ENCODE measurements around the gene MRPL53. TPM values are rescaled to one million over a fixed set of nuclear protein-coding genes. Genes with fewer than 3 reads are reported as not detected.

The MRPL53 gene
- total and polyA plus RNA-seq, 4 donors = 12.6 to 72.5 (median 36.1) TPM

GRCh38 chr2:74440378-74441169 is 31.9 kb downstream of the MRPL53 start (continued):
- peak; percentile 39 for TF ChIP-seq CTCF (IDR thresholded peaks at IDR 0.05; ENCODE audit: low read depth, low read length, missing input control)
- TF ChIP-seq HNF4G (IDR thresholded peaks at IDR 0.05) = no peak

GRCh38 chr2:74439803-74440377 is 32.6 kb downstream of the MRPL53 start:
- 19% methylated on average over 14 of the region's 14 CpGs for WGBS

More at GRCh38 chr2:74439803-74440377, 32.6 kb downstream of the MRPL53 start:
- H3K4me1 ChIP-seq (ENCODE audit: control insufficient read depth in 4 of 4, insufficient read depth in 4 of 4, low read length in 3 of 4) = peaks cover 19 to 57% (median 49%) of the 10 kb centered on the region in 4 donors
- peak overlapping the region; percentile 33 to 95 for H3K27ac ChIP-seq (ENCODE audit: low read depth in 1 of 2, low read length in 2 of 2)
- TF ChIP-seq ZBTB33 (IDR thresholded peaks at IDR 0.05) = no peak
- TF ChIP-seq TAF1 (conservative IDR thresholded peaks at IDR 0.05) = no peak
- TF ChIP-seq HNF4G (IDR thresholded peaks at IDR 0.05) = no peak
- TF ChIP-seq CTCF (IDR thresholded peaks at IDR 0.05; ENCODE audit: low read depth, low read length, missing input control) = no peak
- no peak for TF ChIP-seq ATF3 (IDR thresholded peaks at IDR 0.05)
- no peak for TF ChIP-seq RXRA (IDR thresholded peaks at IDR 0.05)
- TF ChIP-seq EGR1 (IDR thresholded peaks at IDR 0.05; ENCODE audit: low read depth in 2 of 2) = no peak
- no peak for TF ChIP-seq FOXA1 (IDR thresholded peaks at IDR 0.05)
- no peak for TF ChIP-seq YY1 (IDR thresholded peaks at IDR 0.05)
- TF ChIP-seq RAD21 (IDR thresholded peaks at IDR 0.05) = peak in 1 of 2 donors; percentile 22
- peak; percentile 3 for TF ChIP-seq REST (IDR thresholded peaks at IDR 0.05)
- TF ChIP-seq JUND (IDR thresholded peaks at IDR 0.05) = no peak
- TF ChIP-seq SP1 (IDR thresholded peaks at IDR 0.05) = no peak
- TF ChIP-seq GABPA (IDR thresholded peaks at IDR 0.05 in 1 of 2, conservative IDR thresholded peaks at IDR 0.05 in 1 of 2) = no peak
- TF ChIP-seq NR2F2 (IDR thresholded peaks at IDR 0.05) = peak; percentile 24
- TF ChIP-seq FOXA2 (IDR thresholded peaks at IDR 0.05) = no peak
- TF ChIP-seq HNF4A (conservative IDR thresholded peaks at IDR 0.05) = no peak
- TF ChIP-seq MAX (IDR thresholded peaks at IDR 0.05) = no peak
- H3K27me3 ChIP-seq (ENCODE audit: control insufficient read depth in 4 of 4, insufficient read depth in 4 of 4, low read length in 3 of 4) = no peaks in the 10 kb centered on the region
- H3K9me3 ChIP-seq (ENCODE audit: control insufficient read depth in 4 of 4, low read length in 3 of 4) = no peaks in the 10 kb centered on the region
- peak overlapping the region; percentile 79 to 88 (median 80) for H3K4me3 ChIP-seq (ENCODE audit: low read depth in 1 of 3, low read length in 3 of 3)
- DNase-seq (ENCODE audit: low spot score) = no peak
- H3K36me3 ChIP-seq (ENCODE audit: control insufficient read depth in 4 of 4, insufficient read depth in 3 of 4, low read depth in 1 of 4, low read length in 3 of 4) = peaks cover 0 to 5% (median 0%) of the 10 kb centered on the region in 4 donors
- H3K9ac ChIP-seq (ENCODE audit: low read depth in 1 of 2, low read length in 2 of 2) = peak overlapping the region in 1 of 2 donors; percentile 29
